ENCODE measurements around the gene C1QTNF1.

GRCh38 chr17:79075446-79075750 lies 51.4 kb downstream of the C1QTNF1 start:
- TF ChIP-seq POLR2A (IDR thresholded peaks at IDR 0.05) (no peak), EP300 (IDR thresholded peaks at IDR 0.05) (no peak), POLR2AphosphoS5 (IDR thresholded peaks at IDR 0.05) (no peak)
- TF ChIP-seq, protein P1, sequence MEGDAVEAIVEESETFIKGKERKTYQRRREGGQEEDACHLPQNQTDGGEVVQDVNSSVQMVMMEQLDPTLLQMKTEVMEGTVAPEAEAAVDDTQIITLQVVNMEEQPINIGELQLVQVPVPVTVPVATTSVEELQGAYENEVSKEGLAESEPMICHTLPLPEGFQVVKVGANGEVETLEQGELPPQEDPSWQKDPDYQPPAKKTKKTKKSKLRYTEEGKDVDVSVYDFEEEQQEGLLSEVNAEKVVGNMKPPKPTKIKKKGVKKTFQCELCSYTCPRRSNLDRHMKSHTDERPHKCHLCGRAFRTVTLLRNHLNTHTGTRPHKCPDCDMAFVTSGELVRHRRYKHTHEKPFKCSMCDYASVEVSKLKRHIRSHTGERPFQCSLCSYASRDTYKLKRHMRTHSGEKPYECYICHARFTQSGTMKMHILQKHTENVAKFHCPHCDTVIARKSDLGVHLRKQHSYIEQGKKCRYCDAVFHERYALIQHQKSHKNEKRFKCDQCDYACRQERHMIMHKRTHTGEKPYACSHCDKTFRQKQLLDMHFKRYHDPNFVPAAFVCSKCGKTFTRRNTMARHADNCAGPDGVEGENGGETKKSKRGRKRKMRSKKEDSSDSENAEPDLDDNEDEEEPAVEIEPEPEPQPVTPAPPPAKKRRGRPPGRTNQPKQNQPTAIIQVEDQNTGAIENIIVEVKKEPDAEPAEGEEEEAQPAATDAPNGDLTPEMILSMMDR (IDR thresholded peaks at IDR 0.05), result no peak

Data from suprapubic skin (tissue), 4 donors.